Omental fat pad (tissue), 4 donors: ENCODE data around the gene LCLAT1. TPM values are rescaled to one million over a fixed set of nuclear protein-coding genes. Genes with fewer than 3 reads are reported as not detected.
A peak's percentile ranks its signal among the peaks of the same experiment; 100 is the strongest.

Experiments used
- ATAC-seq: fragments of 150-250 bp; one replicate; pipeline ENCODE4 v1.9.1; 2016; ENCODE audit warnings: mild to moderate bottlenecking, moderate library complexity; ENCODE audit not compliant: low FRiP score
- DNase-seq: peaks from one replicate; pipeline ENCODE4 v3.0.0-alpha.2; 2019; ENCODE audit warnings: low spot score
- total RNA-seq, 4 donors: library from RNA; depleted of rRNA; stranded (reverse); fragments of >200 nt; gene quantifications; one replicate each; pipeline ENCODE4 v1.1.0, GENCODE V29; 2016
- TF ChIP-seq, protein P1 (sequence below), 3 donors: fragments of 450-650 bp; IDR thresholded peaks; one replicate each; pipeline ENCODE4 v1.5.1; 2016 to 2017; ENCODE audit warnings: antibody characterized with exemption in 3 of 3, mild to moderate bottlenecking in 3 of 3, moderate library complexity in 2 of 3

LCLAT1 gene
- 10 to 100 TPM in 2 of 4 donors, 1 to 10 TPM in 2; 6.7 to 10.9 (median 8.7) TPM for total RNA-seq

DNA sequence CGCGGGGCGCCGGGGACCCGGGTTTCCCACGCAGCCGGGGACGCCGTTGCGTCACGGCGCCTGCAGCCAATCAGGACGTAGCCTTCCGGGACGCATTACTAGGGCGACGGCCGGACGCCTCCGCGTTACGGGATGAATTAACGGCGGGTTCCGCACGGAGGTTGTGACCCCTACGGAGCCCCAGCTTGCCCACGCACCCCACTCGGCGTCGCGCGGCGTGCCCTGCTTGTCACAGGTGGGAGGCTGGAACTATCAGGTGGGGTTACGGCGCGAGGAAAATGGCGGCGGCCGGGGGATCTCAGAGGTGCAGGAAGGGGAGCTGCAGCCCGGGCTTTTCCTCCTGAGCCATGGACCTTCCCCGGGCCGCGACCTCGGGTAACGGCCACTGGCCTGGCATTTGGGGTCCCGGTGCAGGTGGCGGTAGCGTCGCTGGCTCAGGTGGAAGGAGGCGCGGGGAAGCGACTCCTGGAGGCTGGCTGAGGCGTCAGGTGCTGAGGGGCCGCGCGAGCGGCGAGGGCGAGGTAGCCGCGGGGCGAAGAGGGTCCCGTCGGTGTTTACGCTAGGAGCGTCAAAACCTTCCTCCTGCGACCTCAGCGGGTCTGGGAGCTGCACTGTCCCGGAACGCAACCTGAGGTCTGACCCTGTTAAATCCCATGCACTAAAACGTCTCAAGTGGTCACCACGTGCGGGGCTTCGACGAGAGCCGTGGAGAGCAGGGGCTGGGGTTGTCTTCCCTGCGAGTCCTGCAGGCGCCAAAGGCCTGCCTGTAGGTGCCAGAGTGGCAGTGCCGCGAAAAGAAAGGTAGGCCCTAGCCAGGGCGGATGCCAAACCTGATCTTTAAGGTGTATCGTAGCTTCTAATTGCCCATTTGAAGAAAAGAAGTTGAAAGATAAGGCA, at the start of gene LCLAT1:
LCLAT1 (plus strand) TSS at position 98 of the 897 bp plus-strand sequence. CDS start 78,345 bp downstream, outside the sequence.
- peak; percentile 46 for DNase-seq
- TF ChIP-seq, protein P1, sequence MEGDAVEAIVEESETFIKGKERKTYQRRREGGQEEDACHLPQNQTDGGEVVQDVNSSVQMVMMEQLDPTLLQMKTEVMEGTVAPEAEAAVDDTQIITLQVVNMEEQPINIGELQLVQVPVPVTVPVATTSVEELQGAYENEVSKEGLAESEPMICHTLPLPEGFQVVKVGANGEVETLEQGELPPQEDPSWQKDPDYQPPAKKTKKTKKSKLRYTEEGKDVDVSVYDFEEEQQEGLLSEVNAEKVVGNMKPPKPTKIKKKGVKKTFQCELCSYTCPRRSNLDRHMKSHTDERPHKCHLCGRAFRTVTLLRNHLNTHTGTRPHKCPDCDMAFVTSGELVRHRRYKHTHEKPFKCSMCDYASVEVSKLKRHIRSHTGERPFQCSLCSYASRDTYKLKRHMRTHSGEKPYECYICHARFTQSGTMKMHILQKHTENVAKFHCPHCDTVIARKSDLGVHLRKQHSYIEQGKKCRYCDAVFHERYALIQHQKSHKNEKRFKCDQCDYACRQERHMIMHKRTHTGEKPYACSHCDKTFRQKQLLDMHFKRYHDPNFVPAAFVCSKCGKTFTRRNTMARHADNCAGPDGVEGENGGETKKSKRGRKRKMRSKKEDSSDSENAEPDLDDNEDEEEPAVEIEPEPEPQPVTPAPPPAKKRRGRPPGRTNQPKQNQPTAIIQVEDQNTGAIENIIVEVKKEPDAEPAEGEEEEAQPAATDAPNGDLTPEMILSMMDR (IDR thresholded peaks at IDR 0.05) = no peak
- ATAC-seq = peak; percentile 89

DNA sequence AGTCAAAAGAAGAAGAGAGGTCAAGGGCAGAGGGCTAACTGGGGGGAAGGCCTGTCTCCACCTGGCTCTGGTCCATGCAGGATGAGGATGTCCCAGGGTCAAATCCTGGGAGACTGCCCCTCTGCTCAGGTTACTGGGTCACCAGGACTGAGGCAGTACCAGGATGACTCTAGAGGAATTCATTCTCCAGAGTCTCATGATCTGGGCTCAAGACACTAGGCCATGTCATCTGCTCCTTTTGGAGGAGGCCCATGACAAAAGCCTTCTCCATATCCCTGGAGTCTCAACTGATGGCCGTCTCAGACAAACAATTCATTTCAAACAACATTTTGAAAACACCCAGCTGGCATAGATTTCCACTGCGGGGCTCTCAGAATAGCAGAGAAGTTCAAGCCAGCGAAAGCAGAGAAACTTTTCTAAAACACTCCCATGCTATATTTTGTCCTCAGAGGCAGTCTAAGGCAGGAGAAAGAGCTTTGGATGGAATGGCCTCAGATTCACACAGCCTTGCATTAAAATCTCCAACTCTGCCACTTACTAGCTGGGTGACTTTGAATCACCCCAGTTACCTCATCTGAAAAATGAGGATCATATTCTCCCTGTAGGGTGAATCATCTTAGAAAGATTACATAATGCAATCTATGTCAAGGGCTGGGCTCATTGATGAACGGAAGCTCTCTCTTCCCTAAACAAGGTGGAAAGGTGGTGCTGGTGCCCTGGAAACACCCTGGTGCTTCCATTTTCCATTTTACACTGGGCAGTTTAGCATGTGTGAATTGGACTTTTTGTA, 48.8 kb upstream of the LCLAT1 start:
- no peak for DNase-seq
- no peak for ATAC-seq
- TF ChIP-seq, protein P1 (IDR thresholded peaks at IDR 0.05) = no peak

DNA sequence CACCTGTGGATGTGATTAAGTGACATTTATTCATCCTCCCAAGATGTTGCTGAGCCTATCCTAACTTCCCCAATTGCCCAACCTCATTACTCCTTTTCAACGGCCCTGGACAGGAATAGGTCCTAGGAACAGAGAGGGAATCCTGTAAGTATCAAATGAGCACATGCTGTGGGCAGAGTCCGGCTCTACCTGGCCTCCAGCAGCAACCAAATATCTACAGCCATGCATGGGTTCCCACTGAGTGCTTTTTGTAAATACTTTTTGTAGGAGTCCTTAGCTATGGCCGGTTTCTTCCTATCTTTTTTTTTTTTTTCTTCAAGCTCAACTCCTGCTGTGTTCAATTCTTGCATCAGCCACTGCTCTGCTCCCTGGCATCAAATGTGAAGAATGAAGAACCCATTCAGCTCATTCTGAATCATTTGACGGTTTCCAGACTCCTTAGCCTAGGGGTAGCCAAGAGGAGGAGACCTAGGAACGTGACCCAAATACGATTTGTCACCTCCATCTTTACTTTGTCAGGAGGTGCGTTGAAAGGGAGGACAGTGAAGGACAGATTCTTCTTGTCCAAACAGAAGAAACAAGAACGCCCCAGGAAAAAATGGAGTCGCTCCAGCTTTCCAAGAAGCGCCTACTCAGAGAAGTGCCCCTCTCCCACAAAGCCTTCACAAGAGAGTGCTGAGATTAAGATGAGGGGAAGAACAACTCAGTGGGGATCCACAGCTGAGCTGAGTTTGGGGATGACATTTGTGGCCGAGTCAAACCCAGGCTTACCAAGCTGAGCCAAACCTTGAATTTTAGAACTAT, 46.7 kb upstream of the LCLAT1 start:
- no peak for DNase-seq
- ATAC-seq = no peak
- TF ChIP-seq, protein P1 (IDR thresholded peaks at IDR 0.05) = no peak

DNA sequence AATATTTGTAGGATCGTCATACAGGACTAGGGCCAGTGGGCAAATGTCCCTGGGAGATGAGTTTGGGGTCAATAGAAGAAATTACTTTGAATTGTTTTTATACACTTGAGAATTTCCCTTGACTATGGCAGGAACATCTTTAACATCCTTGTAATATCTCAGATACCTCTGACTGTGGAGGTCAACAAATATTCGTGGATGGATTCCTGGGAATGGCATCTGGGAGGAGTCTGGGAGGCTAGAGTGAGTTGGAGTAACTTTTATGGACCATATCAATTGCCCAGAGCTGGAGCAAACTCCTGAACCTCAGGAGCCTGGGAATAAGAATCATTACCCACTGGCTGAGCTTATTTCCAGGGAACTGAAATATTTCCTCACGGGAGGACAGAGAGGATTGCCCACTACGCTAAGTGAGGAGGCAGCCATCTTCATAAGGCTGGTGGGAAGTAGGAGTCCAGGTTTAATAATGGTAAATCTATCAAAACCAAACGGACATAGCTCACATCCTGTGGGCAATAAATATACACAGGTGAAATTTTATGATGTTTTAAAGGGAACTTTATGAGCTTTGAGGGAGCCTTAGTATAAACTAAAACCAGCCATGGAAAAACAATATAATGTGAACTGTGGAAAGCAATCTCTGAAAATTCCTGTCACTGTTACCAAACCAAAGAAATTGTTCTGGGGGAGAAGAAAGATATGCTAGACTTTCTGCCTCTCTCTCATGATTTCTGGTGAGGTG, 44.4 kb upstream of the LCLAT1 start:
- TF ChIP-seq, protein P1 (IDR thresholded peaks at IDR 0.05) = no peak
- DNase-seq = no peak
- ATAC-seq = no peak

DNA sequence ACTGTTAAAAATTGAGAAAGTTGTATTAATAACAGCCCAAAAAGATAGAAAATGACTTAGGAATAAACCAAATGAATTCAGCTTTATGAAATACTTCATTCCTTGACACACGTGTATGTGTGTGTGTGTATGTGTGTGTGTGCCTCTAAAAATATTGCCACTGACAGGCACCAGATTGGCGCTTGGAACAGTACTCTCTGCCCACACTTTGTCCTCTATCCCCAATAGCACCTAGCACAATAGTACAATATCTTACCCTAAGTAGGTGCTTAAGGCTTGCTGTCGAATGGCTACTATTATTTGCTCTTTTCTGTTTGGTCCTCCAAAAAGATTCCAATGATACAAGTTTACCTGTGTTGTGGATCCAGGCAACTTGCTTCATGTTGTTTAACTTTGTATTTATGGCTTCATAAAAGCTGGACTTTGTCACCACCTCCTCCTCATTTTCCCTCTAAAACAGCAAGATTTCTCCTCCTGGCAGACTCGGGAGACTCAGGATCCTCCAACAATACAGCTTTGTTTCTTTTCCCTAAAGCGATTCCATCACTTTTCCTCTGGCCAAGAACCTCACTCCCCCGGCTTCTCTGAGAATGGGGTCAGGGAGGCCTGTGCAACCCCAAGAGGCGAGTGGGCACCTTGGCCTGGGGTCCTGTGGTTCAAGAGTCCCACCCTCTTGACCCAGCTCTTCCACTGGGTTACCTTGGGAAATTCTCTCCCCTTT, 43.3 kb upstream of the LCLAT1 start:
- no peak for ATAC-seq
- TF ChIP-seq, protein P1 (IDR thresholded peaks at IDR 0.05) = no peak
- no peak for DNase-seq
